IMR-90 (cell line): ENCODE data around the gene SMTNL1. TPM values are rescaled to one million over a fixed set of nuclear protein-coding genes. Genes with fewer than 3 reads are reported as not detected.
A peak's percentile ranks its signal among the peaks of the same experiment; 100 is the strongest.

Experiments used
- ATAC-seq: fragments of 200-7000 bp; cut with Tn5 transposase; 2 replicates; pipeline ENCODE4 v1.9.1; 2020; ENCODE audit warnings: low read depth, mild to moderate bottlenecking, moderate library complexity
- BruUV-seq: library from RNA; stranded (reverse); fragments of 400-500 nt; replicated peaks from 2 replicates; lab custom pipeline; 2021; lab: Mats Ljungman, UMichigan
- CTCF ChIA-PET: fragments of 300-600 bp; formaldehyde crosslinking; extraction: SDS; loops from one replicate; lab custom pipeline; 2021; ENCODE audit warnings: antibody characterized with exemption; lab: Yijun Ruan, JAX
- POLR2A ChIA-PET: fragments of 300-600 bp; sonication (Branson Sonifier 250); formaldehyde crosslinking; loops from one replicate; lab custom pipeline; 2022; ENCODE audit warnings: antibody characterized with exemption; ENCODE audit not compliant: unreplicated experiment; lab: Charles Lee
- DNase-seq: peaks from one replicate; pipeline ENCODE4 v3.0.0; 2013
- H2AFZ ChIP-seq: replicated peaks from 2 replicates; pipeline ENCODE3; 2013; ENCODE audit warnings: low read length, mild to moderate bottlenecking; ENCODE audit not compliant: poor library complexity
- H2AK5ac ChIP-seq: 2 replicates; pipeline ENCODE4 v1.6.1; 2013; ENCODE audit warnings: low read depth, low read length, inconsistent platforms
- H2AK9ac ChIP-seq: replicated peaks from 2 replicates; pipeline ENCODE3; 2013; ENCODE audit warnings: mild to moderate bottlenecking, low read depth, low read length, moderate library complexity; ENCODE audit not compliant: poor library complexity
- H2BK120ac ChIP-seq: 2 replicates; pipeline ENCODE4 v1.6.1; 2013; ENCODE audit warnings: low read depth, low read length, inconsistent platforms
- H2BK15ac ChIP-seq: 3 replicates; pipeline ENCODE4 v1.6.1; 2013; ENCODE audit warnings: low read depth, low read length, inconsistent platforms
- H2BK20ac ChIP-seq: 2 replicates; pipeline ENCODE4 v1.6.1; 2013; ENCODE audit warnings: low read depth, mild to moderate bottlenecking, inconsistent platforms, low read length, moderate library complexity
- H2BK5ac ChIP-seq: 2 replicates; pipeline ENCODE4 v1.6.1; 2013; ENCODE audit warnings: mild to moderate bottlenecking, low read depth, low read length, inconsistent platforms; ENCODE audit not compliant: poor library complexity, severe bottlenecking
- H3K14ac ChIP-seq: replicated peaks from 2 replicates; pipeline ENCODE4 v1.6.1; 2013; ENCODE audit warnings: low read depth, low read length, inconsistent platforms
- H3K18ac ChIP-seq: 2 replicates; pipeline ENCODE4 v1.6.1; 2013; ENCODE audit warnings: low read depth, low read length, control low read depth
- H3K23ac ChIP-seq: 2 replicates; pipeline ENCODE4 v1.6.1; 2013; ENCODE audit warnings: low read depth, low read length, inconsistent platforms
- H3K27ac ChIP-seq: 2 replicates; pipeline ENCODE4 v1.5.1; 2013; ENCODE audit warnings: mild to moderate bottlenecking, control low read depth, low read length; ENCODE audit not compliant: insufficient read depth
- H3K27me3 ChIP-seq: 2 replicates; pipeline ENCODE4 v1.6.1; 2013; ENCODE audit warnings: low read length; ENCODE audit not compliant: control insufficient read depth, insufficient read depth
- H3K36me3 ChIP-seq: 2 replicates; pipeline ENCODE4 v1.6.1; 2013; ENCODE audit warnings: low read length, mixed read lengths; ENCODE audit not compliant: control insufficient read depth, insufficient read depth
- H3K4ac ChIP-seq: 2 replicates; pipeline ENCODE4 v1.6.1; 2013; ENCODE audit warnings: low read depth, low read length, inconsistent platforms
- H3K4me1 ChIP-seq: 2 replicates; pipeline ENCODE4 v1.6.1; 2013; ENCODE audit warnings: low read length, mixed read lengths; ENCODE audit not compliant: control insufficient read depth, insufficient read depth
- H3K4me2 ChIP-seq: 2 replicates; pipeline ENCODE4 v1.6.1; 2013; ENCODE audit warnings: low read depth, mild to moderate bottlenecking, control low read depth, low read length, moderate library complexity
- H3K4me3 ChIP-seq: 2 replicates; pipeline ENCODE4 v1.5.1; 2013; ENCODE audit warnings: low read depth, mild to moderate bottlenecking, control low read depth, low read length, moderate library complexity; ENCODE audit not compliant: insufficient read depth
- H3K56ac ChIP-seq: 2 replicates; pipeline ENCODE4 v1.6.1; 2013; ENCODE audit warnings: low read length, inconsistent platforms; ENCODE audit not compliant: insufficient read depth; ENCODE audit errors: extremely low read depth
- H3K79me1 ChIP-seq, 2 experiments: 2 replicates each; pipeline ENCODE4 v1.6.1; 2013; ENCODE audit warnings: low read length in 2 of 2, inconsistent platforms in 1 of 2, low read depth in 1 of 2
- H3K9ac ChIP-seq: 2 replicates; pipeline ENCODE4 v1.6.1; 2013; ENCODE audit warnings: low read depth, low read length, control low read depth
- H3K9me1 ChIP-seq: 2 replicates; pipeline ENCODE4 v1.6.1; 2013; ENCODE audit warnings: low read length, inconsistent platforms; ENCODE audit not compliant: insufficient read depth
- H3K9me3 ChIP-seq: 2 replicates; pipeline ENCODE4 v1.6.1; 2013; ENCODE audit warnings: low read length; ENCODE audit not compliant: control insufficient read depth, insufficient read depth
- H4K20me1 ChIP-seq: 2 replicates; pipeline ENCODE4 v1.6.1; 2013; ENCODE audit warnings: low read length, inconsistent platforms; ENCODE audit not compliant: insufficient read depth
- H4K5ac ChIP-seq: 2 replicates; pipeline ENCODE4 v1.6.1; 2013; ENCODE audit warnings: mild to moderate bottlenecking, low read depth, low read length, control low read depth
- H4K8ac ChIP-seq, 2 experiments: 2 replicates each; pipeline ENCODE4 v1.6.1; 2013; ENCODE audit warnings: low read depth in 2 of 2, low read length in 2 of 2, control low read depth in 1 of 2, inconsistent platforms in 1 of 2
- H4K91ac ChIP-seq: 2 replicates; pipeline ENCODE4 v1.6.1; 2013; ENCODE audit warnings: low read depth, low read length, inconsistent platforms; ENCODE audit not compliant: insufficient read depth
- BHLHE40 ChIP-seq: fragments of 150-350 bp; IDR thresholded peaks from 2 replicates; pipeline ENCODE4 v1.6.1; 2016; ENCODE audit warnings: mild to moderate bottlenecking, low read depth, low read length
- CEBPB ChIP-seq: IDR thresholded peaks from 2 replicates; pipeline ENCODE4 v1.6.1; 2012; ENCODE audit warnings: low read depth, low read length, improper control_type of control experiment
- CHD1 ChIP-seq: IDR thresholded peaks from 2 replicates; pipeline ENCODE4 v1.6.1; 2012; ENCODE audit warnings: low read depth, low read length, improper control_type of control experiment
- CTCF ChIP-seq: conservative IDR thresholded peaks from 2 replicates; pipeline ENCODE4 v1.5.1; 2012; ENCODE audit warnings: mild to moderate bottlenecking, low read depth, low read length, improper control_type of control experiment
- FOS ChIP-seq: fragments of 150-350 bp; IDR thresholded peaks from 2 replicates; pipeline ENCODE4 v1.6.1; 2016; ENCODE audit warnings: low read depth, low read length
- MAFK ChIP-seq: IDR thresholded peaks from 2 replicates; pipeline ENCODE4 v1.6.1; 2012; ENCODE audit warnings: low read depth, low read length, improper control_type of control experiment
- MAZ ChIP-seq: IDR thresholded peaks from 2 replicates; pipeline ENCODE4 v1.6.1; 2012; ENCODE audit warnings: low read depth, mild to moderate bottlenecking, low read length, improper control_type of control experiment, moderate library complexity, borderline replicate concordance
- MXI1 ChIP-seq: IDR thresholded peaks from 2 replicates; pipeline ENCODE4 v1.6.1; 2012; ENCODE audit warnings: low read depth, mild to moderate bottlenecking, low read length, moderate library complexity, borderline replicate concordance
- NFE2L2 ChIP-seq: fragments of 150-350 bp; IDR thresholded peaks from 2 replicates; pipeline ENCODE4 v1.6.1; 2016; ENCODE audit warnings: low read depth, mild to moderate bottlenecking, low read length
- POLR2A ChIP-seq: IDR thresholded peaks from 2 replicates; pipeline ENCODE4 v1.6.1; 2012; ENCODE audit warnings: mild to moderate bottlenecking, low read depth, low read length
- RAD21 ChIP-seq: IDR thresholded peaks from 2 replicates; pipeline ENCODE4 v1.6.1; 2012; ENCODE audit warnings: low read length, improper control_type of control experiment
- RCOR1 ChIP-seq: IDR thresholded peaks from 2 replicates; pipeline ENCODE4 v1.6.1; 2012; ENCODE audit warnings: mild to moderate bottlenecking, low read length, improper control_type of control experiment; ENCODE audit not compliant: insufficient replicate concordance
- RFX5 ChIP-seq: IDR thresholded peaks from 2 replicates; pipeline ENCODE4 v1.8.0; 2012; ENCODE audit warnings: low read depth, mild to moderate bottlenecking, low read length, moderate library complexity
- SMC3 ChIP-seq: fragments of 150-350 bp; IDR thresholded peaks from 2 replicates; pipeline ENCODE4 v1.6.1; 2016; ENCODE audit warnings: low read depth, mild to moderate bottlenecking, antibody characterized with exemption, low read length, moderate library complexity
- USF2 ChIP-seq: fragments of 150-350 bp; IDR thresholded peaks from 2 replicates; pipeline ENCODE4 v1.6.1; 2017; ENCODE audit warnings: mild to moderate bottlenecking, antibody characterized with exemption, low read length, low read depth
- WGBS, 2 experiments: methylation state at CpG; one replicate each; pipeline versions ENCODE4 v1.1.5 to v1.1.7; 2013; ENCODE audit warnings: missing lambda C conversion rate in 2 of 2; ENCODE audit not compliant: insufficient read length in 1 of 2; ENCODE audit errors: extremely low coverage in 2 of 2; 5-methylcytosine and 5-hydroxymethylcytosine counted together
- dilution Hi-C: fragments of 300-500 bp; cut with HindIII; formaldehyde crosslinking; loops from one replicate; pipeline ENCODE4 v1.14.3; 2018; ENCODE audit warnings: low sequenced_read_pairs; ENCODE audit not compliant: unreplicated experiment
- in situ Hi-C: fragments of 300-500 bp; cut with MboI; formaldehyde crosslinking; loops from 3 replicates; pipeline ENCODE4 v1.14.3; 2019; ENCODE audit warnings: low sequenced_read_pairs, inconsistent platforms, mixed read lengths
- intact Hi-C: fragments of 100-400 bp; cut with micrococcal nuclease; formaldehyde crosslinking; loops from 2 replicates; pipeline ENCODE4 v1.10.0; 2022
- polyA plus RNA-seq, 3 experiments: library from polyadenylated mRNA; depleted of rRNA; stranded (reverse); fragments of >200 nt; gene quantifications; 2 replicates each; pipeline ENCODE4 v1.2.3, GENCODE V29; 2012; ENCODE audit warnings: low replicate concordance in 1 of 3
- total RNA-seq: library from RNA; depleted of rRNA; stranded (reverse); fragments of >200 nt; gene quantifications from 2 replicates; pipeline ENCODE4 v1.2.3, GENCODE V29; 2012
- TF ChIP-seq, protein P1 (sequence below): fragments of 150-350 bp; IDR thresholded peaks from 2 replicates; pipeline ENCODE4 v1.6.1; 2016; ENCODE audit warnings: low read depth, mild to moderate bottlenecking, low read length, moderate library complexity, borderline replicate concordance

The SMTNL1 gene
- total and polyA plus RNA-seq, 2 of the 4 experiments (the other 2 are of a cell fraction), result not detected

DNA sequence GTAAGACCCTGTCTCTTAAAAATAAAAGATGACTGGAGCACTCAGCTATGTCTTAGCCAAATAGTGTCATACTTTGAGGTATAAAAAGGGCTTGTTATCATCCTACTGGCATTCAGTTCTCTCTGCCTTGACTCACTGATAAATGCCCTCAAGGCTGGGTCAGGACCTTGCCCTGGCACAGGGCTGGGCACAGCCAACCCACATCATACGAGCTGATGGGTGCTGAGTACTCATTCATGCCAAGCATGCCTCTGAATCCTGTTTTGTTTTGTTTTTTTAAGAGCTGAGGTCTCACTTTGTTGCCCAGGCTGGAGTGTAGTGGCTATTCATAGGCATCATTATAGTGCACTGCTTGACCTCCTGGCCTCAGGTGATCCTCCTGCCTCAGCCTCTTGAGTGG lies 1.9 kb downstream of the SMTNL1 start:
- intact Hi-C loops, result no loop called here
- POLR2A ChIA-PET, result no interaction called here
- dilution Hi-C loops, result no loop called here

More for the DNA sequence above, 1.9 kb downstream of the SMTNL1 start:
- H3K27ac ChIP-seq, result no peak overlapping the region
- no peak overlapping the region for H2BK20ac ChIP-seq
- H3K18ac ChIP-seq, result no peak overlapping the region
- H2AFZ ChIP-seq, result no peak overlapping the region
- H3K27me3 ChIP-seq, result peaks cover 35% of the 10 kb centered on the region
- H2BK120ac ChIP-seq, result no peak overlapping the region
- in situ Hi-C loops, result no loop called here
- H4K5ac ChIP-seq, result no peak overlapping the region
- H2AK9ac ChIP-seq, result no peak overlapping the region
- peak; percentile 35; the same call in 1 of the 2 replicates for ATAC-seq
- H2BK15ac ChIP-seq, result no peak overlapping the region
- no peaks in the 10 kb centered on the region for H3K9me3 ChIP-seq
- no peaks in the 10 kb centered on the region for H3K79me1 ChIP-seq
- H2BK5ac ChIP-seq, result no peak overlapping the region
- no peak overlapping the region for H3K23ac ChIP-seq
- H3K36me3 ChIP-seq, result no peaks in the 10 kb centered on the region
- CTCF ChIA-PET, result no interaction called here
- no peak overlapping the region for H3K4ac ChIP-seq
- TF ChIP-seq, protein P1, sequence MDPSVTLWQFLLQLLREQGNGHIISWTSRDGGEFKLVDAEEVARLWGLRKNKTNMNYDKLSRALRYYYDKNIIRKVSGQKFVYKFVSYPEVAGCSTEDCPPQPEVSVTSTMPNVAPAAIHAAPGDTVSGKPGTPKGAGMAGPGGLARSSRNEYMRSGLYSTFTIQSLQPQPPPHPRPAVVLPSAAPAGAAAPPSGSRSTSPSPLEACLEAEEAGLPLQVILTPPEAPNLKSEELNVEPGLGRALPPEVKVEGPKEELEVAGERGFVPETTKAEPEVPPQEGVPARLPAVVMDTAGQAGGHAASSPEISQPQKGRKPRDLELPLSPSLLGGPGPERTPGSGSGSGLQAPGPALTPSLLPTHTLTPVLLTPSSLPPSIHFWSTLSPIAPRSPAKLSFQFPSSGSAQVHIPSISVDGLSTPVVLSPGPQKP, result no peak
- TF ChIP-seq MAZ (no peak), MXI1 (no peak), NFE2L2 (no peak), RFX5 (no peak), RAD21 (no peak), CHD1 (no peak), MAFK (no peak), POLR2A (no peak), CEBPB (no peak), SMC3 (no peak), CTCF (no peak), BHLHE40 (no peak), RCOR1 (no peak), FOS (no peak), USF2 (no peak)
- H4K91ac ChIP-seq, result no peak overlapping the region
- H3K14ac ChIP-seq, result no peak overlapping the region
- H3K9me1 ChIP-seq, result no peaks in the 10 kb centered on the region
- H4K20me1 ChIP-seq, result no peaks in the 10 kb centered on the region
- DNase-seq, result no peak
- H2AK5ac ChIP-seq, result no peak overlapping the region
- no TSS peak for BruUV-seq
- H3K4me3 ChIP-seq, result no peak overlapping the region
- no peak overlapping the region for H3K56ac ChIP-seq
- H4K8ac ChIP-seq, result no peak overlapping the region
- H3K4me1 ChIP-seq, result no peaks in the 10 kb centered on the region; the same call in 1 of the 2 replicates
- 80% methylated on average over 1 of the region's 1 CpG; no CpG with 5 or more reads in 1 of the 2 experiments for WGBS, 2 experiments
- no peak overlapping the region for H3K9ac ChIP-seq
- no peak overlapping the region for H3K4me2 ChIP-seq
